ENCODE data around the gene LAX1. TPM values are rescaled to one million over a fixed set of nuclear protein-coding genes. Genes with fewer than 3 reads are reported as not detected.
A peak's percentile ranks its signal among the peaks of the same experiment; 100 is the strongest.
"Not testable (repeated sequence)": the region's sequence is repeated elsewhere in the genome, so short reads cannot be mapped to it uniquely, and the experiment has no call there.

Gene LAX1
- total and polyA plus RNA-seq, 12 donors, result 0.23 to 0.68 (median 0.37) TPM; not detected in 4

- H3K27ac ChIP-seq, result no peak overlapping the region
Measured at GRCh38 chr1:203792486-203792885, 27.5 kb downstream of the LAX1 start.

GRCh38 chr1:203793561-203793960 lies 28.6 kb downstream of the LAX1 start:
- H3K36me3 ChIP-seq (replicated peaks in 1 of 2); intact Hi-C loops (cut with DNase I); H3K4me3 ChIP-seq; H3K27me3 ChIP-seq; H3K27ac ChIP-seq; H3K9me3 ChIP-seq (replicated peaks in 1 of 3); DNase-seq: not testable (repeated sequence)
- WGBS, 4 donors, result 90 to 96% (median 94%) methylated on average over 7 of the region's 7 CpGs
- peaks cover 15 to 24% of the 10 kb centered on the region in 2 donors for H3K4me1 ChIP-seq (replicated peaks in 1 of 2)

More at GRCh38 chr1:203792486-203792885, 27.5 kb downstream of the LAX1 start:
- TF ChIP-seq CTCF (IDR thresholded peaks at IDR 0.05), result no peak
- TF ChIP-seq POLR2A (IDR thresholded peaks at IDR 0.05), result no peak
- DNase-seq, result no peak
- WGBS, 4 donors, result 83 to 100% (median 90%) methylated on average over 2 of the region's 2 CpGs
- H3K9me3 ChIP-seq (replicated peaks in 1 of 3), result no peaks in the 10 kb centered on the region
- intact Hi-C loops (cut with DNase I), result no loop called here
- H3K4me1 ChIP-seq (replicated peaks in 1 of 2), result peaks cover 8 to 13% of the 10 kb centered on the region in 2 donors
- no peaks in the 10 kb centered on the region for H3K36me3 ChIP-seq (replicated peaks in 1 of 2)
- H3K4me3 ChIP-seq, result no peak overlapping the region
- H3K27me3 ChIP-seq, result no peaks in the 10 kb centered on the region

GRCh38 chr1:203794764-203795440 lies 29.9 kb downstream of the LAX1 start:
- intact Hi-C loops (cut with DNase I), result no loop called here
- peak in 2 of 7 donors; percentile 29 to 58 for DNase-seq

GRCh38 chr1:203795441-203796235 lies 30.7 kb downstream of the LAX1 start, which contains the start of the genes ZBED6 and ZC3H11A:
Gene ZBED6, plus strand, starts transcription at chr1:203795623. Its CDS starts 1,900 bp downstream, at chr1:203797523.
Gene ZC3H11A, plus strand, starts transcription at chr1:203795623. Its CDS starts 21,448 bp downstream, at chr1:203817071.
- no peaks in the 10 kb centered on the region for H3K9me3 ChIP-seq (replicated peaks in 1 of 3)
- no peaks in the 10 kb centered on the region for H3K27me3 ChIP-seq
- WGBS, 4 donors, result 0 to 2% (median 1%) methylated on average over 23 to 59 of the region's 59 CpGs
- peak within 1 kb of the TSS; percentile 28 to 82 (median 50) for H3K4me3 ChIP-seq
- peak; percentile 76 to 84 for TF ChIP-seq POLR2A (IDR thresholded peaks at IDR 0.05)
- TF ChIP-seq CTCF (IDR thresholded peaks at IDR 0.05), result no peak
- peak; percentile 98 to 100 (median 100) for DNase-seq
- intact Hi-C loops (cut with DNase I), result no loop called here
- H3K27ac ChIP-seq, result peak within 1 kb of the TSS; percentile 85 to 98 (median 96)
- peaks cover 0 to 6% of the 10 kb centered on the region in 2 donors for H3K36me3 ChIP-seq (replicated peaks in 1 of 2)
- H3K4me1 ChIP-seq (replicated peaks in 1 of 2), result peaks cover 32 to 45% of the 10 kb centered on the region in 2 donors

More at GRCh38 chr1:203794764-203795440, 29.9 kb downstream of the LAX1 start:
- WGBS, 4 donors, result 62 to 78% (median 73%) methylated on average over 19 of the region's 19 CpGs
- Histone ChIP-seq H3K27ac (peak overlapping the region in 3 of 5 donors; percentile 96 to 98 (median 98)), H3K36me3 (replicated peaks in 1 of 2) (peaks cover 0 to 6% of the 10 kb centered on the region in 2 donors), H3K4me1 (replicated peaks in 1 of 2) (peaks cover 28 to 37% of the 10 kb centered on the region in 2 donors), H3K27me3 (no peaks in the 10 kb centered on the region), H3K4me3 (peak overlapping the region in 1 of 4 donors; percentile 82), H3K9me3 (replicated peaks in 1 of 3) (no peaks in the 10 kb centered on the region)
- TF ChIP-seq CTCF (IDR thresholded peaks at IDR 0.05) (no peak), POLR2A (IDR thresholded peaks at IDR 0.05) (no peak)

Data from adrenal gland (tissue), 12 donors.